NK-92 (cell line): Measurements from ENCODE around the gene PLCB2.

Source experiments
- DNase-seq: peaks from one replicate; lab custom pipeline; 2025; ENCODE audit not compliant: unreplicated experiment; lab: John Stamatoyannopoulos, UW

PLCB2 gene

DNA sequence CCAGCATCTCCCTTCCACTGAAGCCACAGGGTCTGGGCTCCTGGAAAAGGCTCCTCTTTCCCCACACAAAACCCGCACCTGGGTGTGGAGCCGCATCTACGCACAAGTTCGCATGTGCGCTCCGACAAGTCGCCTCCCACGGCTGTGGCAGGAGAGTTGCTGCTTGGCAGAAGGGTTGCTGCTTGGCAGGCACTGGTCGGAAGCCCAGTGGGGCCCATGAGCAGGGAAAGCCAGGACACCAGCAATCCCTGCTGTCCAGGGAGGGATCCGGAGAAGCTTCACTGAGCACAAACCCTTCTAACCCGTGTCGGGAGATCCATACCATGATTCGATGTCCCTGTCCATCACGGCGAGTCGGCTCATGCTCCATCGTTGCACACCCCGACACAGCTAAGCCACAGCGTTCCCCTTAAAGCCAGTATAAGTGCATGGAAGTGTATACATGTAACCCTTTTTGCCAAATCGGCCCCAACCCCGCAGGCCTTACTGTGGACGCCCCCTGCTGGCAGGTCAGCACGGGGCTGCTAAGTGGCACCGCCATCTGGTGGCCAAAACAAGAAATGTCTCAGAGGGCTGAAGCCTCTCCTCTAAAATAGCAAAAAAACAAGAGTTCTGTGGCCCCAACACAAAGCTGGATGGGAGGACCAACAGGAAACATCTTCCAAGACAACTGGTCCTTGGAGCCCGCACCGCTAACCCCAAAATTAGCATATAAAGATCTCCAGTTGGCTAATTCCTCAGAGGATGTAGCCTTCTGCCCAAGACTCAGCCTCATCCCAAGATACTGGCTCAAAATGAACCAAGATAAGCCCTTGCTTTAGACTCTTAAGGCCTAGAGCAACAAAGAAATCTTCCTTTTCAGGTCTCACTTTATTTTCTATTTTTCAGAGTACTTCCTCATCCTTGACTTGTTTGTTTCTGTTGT lies 33.1 kb downstream of the PLCB2 start:
- peak; percentile 19 for DNase-seq

DNA sequence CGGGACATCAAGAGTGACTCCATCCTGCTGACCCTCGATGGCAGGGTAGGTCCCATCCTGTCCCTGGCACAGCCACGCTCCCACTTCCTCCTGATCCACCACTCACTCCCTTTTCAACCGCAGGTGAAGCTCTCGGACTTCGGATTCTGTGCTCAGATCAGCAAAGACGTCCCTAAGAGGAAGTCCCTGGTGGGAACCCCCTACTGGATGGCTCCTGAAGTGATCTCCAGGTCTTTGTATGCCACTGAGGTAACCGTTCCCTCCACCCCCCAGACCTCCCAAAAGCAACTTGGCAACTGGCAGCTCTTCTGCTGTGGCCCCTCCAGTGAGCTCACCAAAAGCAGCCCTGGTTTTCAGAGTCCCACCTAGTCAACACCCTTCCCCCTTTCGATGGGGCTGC lies 34.3 kb downstream of the PLCB2 start:
- DNase-seq, result no peak

DNA sequence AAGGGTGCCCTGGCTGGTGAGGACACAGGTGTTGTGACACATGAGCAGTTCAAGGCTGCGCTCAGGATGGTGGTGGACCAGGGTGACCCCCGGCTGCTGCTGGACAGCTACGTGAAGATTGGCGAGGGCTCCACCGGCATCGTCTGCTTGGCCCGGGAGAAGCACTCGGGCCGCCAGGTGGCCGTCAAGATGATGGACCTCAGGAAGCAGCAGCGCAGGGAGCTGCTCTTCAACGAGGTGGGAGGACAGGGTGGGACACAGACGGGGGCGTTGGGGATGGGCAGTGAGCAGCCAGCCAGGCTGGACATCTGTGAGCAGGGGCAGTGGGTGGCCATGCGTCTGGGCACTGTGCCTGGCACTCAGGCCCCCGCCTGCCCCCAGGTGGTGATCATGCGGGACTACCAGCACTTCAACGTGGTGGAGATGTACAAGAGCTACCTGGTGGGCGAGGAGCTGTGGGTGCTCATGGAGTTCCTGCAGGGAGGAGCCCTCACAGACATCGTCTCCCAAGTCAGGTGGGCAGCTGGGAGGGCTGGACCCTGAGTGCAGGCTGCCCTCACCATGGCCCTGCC lies 35.2 kb downstream of the PLCB2 start:
- no peak for DNase-seq

DNA sequence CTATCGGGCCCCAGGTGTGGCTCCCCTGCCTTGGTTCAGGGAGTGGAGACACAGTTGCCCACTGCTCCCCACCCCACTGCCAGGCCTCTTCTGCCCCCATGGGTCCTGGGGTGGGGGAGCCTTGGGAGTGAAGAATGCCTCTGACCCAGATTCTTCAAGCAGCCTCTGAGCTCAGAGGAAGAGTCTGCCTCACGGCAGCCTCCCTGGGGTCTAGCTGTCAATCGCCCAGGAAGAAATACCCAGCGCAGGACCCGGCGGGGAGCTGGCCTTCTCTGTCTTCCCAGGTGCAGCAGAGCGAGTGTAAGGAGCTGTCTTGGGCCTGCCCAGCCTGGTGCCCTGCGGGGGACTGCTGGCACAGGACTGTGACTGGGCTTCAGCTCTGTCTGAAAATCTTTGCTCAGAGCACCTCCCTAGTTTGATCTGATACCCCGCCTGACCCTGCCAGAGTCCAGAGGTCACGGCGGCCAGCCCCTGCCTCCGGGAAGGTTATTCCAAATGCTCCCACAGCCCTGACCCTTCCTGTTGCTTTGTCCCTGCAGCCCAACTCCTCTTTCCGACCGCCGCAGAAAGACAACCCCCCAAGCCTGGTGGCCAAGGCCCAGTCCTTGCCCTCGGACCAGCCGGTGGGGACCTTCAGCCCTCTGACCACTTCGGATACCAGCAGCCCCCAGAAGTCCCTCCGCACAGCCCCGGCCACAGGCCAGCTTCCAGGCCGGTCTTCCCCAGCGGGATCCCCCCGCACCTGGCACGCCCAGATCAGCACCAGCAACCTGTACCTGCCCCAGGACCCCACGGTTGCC lies 35.9 kb downstream of the PLCB2 start:
- DNase-seq, result no peak

DNA sequence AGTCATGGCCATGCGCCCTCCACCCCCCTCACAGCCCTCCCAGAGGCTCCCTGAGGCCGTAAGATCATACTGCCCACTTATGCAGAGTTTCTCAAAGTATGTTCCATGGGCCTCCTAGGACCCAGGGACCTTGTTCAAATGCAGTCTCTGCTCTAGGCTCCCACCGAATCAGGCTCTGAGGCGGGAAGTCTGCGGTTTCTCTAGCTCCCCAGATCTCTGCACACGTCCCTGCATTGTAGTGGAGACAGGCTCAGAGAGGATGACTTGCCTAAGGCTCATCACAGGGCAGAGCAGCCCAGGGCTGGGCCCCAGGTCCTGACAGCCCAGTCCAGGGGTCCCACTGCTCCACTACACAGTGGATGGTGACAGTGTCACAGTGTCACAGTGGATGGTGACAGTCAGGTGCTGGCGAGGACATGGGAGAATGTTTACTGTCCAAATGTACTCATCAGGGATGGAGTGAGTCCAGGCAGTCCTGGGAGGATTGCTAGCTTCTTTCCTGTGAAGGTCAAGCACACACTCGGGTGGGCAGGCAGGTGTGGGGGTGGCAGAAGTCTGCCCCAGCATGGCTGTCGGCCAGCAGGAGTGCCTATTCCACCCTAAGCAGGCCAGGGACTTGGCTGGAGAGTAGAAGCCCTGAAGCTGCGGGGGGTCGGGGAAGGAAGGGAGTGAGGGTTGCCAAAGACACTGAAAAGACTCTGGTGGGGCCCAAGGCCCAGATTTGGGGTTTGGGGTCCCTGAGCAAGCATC lies 37.3 kb downstream of the PLCB2 start:
- no peak for DNase-seq

DNA sequence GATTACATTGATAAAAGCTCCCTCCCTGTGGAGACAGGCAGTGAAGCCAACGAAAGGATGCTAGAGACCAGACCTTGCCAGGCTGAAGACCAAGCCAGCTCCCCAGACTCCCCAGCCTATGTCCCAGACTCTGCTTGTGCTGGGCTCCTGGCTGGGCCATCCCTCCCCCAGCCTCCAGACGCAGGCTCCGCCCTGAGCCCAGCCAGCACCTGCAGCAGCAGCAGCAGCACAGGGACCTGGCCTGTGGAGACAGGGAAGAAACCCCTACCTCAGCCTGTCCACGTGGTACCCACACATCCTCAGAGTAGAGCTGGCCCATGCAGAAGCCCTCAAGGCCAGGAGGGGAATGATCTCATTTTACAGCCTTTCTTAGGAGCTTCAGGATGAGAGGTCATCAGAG lies 38.1 kb downstream of the PLCB2 start:
- DNase-seq, result no peak

DNA sequence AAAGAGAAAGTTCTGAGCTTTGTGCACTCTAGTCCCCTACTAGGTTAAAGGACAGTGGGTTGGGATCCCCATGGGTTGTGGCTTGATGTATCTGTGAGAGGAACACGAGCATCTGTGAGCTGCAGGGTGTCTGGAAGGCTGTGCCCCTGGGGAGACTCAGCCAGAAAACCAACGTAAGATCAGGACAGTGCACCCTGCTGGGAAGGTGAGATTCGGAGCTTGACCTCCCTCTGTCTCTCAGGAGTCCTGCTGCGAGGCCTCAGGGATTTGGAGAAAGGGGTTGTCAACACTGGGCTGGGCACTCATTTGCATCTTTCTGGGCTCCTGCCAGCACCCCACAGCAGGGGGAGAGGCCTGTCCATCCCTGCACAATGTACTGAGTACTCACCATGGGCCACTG lies 40.1 kb downstream of the PLCB2 start:
- no peak for DNase-seq

DNA sequence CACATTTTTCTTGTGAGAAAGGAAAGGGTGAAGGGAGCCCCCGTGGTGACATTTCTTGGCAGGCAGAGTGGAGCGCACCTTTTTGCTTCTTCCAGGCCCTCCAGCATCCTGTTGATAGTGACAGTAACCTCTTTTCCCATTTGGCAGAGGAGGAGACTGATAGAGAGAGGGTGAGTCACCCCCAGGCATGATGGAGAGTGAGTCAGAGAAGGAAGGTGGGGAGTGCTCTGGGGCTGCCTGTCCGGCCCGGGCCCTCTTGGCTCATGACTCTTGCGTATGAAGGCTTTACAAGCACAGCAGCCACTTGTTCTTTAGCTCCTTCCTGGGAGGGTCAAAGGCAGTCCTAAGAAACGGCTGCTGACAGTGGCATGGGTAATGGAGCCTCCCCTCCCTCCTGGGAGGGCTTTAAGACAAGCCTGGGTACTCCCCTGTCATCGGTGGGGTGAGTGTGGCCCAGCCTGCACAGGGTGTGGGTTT lies 40.9 kb downstream of the PLCB2 start:
- no peak for DNase-seq

DNA sequence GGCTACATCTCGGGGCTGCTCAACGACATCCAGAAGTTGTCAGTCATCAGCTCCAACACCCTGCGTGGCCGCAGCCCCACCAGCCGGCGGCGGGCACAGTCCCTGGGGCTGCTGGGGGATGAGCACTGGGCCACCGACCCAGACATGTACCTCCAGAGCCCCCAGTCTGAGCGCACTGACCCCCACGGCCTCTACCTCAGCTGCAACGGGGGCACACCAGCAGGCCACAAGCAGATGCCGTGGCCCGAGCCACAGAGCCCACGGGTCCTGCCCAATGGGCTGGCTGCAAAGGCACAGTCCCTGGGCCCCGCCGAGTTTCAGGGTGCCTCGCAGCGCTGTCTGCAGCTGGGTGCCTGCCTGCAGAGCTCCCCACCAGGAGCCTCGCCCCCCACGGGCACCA lies 41.9 kb downstream of the PLCB2 start:
- no peak for DNase-seq

DNA sequence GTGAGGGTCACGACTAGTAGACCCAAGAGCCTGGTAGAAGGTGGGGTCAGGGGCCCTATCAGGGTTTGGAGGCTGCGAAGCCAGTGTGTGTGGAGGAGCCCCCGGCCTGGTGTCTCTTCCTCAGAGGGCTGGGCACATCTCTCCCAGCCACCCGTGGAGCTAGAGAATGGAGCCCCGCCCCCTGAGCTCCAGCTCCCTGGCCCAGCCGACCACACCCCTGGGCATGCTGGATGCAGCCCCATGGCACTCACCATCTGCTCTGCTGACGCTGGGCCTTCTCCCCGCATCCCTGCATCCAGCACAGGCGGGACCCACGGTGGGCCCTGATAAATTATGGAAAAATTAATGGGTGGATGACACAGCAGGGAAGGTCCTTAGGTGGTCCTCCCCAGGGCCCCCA lies 42.4 kb downstream of the PLCB2 start:
- DNase-seq, result no peak

DNA sequence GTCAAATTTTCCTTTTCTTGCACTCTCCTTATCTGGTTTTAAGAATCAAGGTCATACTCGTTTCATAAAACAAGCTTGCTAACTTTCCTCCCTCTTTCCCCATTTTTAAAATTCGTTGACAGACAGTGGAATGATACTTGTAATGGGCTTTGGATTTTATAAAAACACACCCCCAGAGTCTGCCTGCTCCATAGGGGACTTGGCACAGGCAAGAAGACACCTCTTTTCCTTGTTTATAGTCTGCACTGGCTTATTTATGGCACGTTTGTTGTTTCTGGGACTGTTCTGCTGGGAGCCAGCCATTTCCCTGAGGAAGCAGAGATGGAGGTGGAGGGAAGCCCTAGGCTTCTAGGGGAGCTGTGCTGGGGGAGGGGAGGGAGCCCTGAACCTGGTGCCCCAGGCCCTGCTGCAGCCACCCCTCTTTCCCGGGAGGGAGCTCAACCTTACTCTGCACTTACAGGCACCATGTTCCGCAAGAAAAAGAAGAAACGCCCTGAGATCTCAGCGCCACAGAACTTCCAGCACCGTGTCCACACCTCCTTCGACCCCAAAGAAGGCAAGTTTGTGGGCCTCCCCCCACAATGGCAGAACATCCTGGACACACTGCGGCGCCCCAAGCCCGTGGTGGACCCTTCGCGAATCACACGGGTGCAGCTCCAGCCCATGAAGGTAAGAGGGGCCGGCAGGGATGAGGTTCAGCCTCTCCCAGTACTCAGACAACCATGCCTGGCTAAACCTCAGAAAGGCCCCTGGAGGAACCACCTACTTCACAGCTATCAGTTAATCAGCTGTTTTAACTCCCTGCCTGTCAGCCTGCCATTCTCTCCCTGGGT lies 43.2 kb downstream of the PLCB2 start:
- DNase-seq, result no peak

DNA sequence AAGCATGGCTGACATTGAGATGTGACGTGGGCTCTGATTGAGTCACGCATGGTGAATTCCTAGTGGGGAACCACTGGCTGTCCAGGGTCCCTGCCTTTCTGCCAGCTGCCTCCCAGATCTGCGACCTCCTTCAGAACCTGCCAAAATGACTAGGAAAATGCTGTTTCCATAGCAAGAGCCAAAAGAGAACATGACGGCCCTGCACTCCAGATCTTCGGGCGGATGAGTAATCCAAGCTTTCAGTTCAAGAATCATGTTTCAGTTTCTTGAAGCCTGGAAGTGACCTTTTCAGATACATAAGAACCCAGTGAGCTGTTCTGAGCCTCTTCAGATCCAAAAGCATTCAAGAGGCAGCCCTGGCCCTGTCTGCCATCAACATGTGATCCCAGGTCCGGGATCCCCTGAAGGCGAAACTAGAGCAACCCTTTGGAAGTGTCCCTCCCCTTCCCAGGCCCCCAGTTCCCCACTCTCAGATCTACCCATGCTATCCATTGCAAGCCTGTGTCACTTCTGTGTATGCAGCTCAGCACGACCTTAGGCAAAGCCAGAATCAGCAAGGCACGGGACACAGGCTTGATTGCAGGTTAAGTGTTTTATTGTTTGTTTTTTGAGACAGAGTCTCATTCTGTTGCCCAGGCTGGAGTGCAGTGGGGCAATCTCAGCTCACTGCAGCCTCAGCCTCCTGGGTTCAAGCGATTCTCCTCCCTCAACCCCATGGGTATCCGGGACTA lies 44.5 kb downstream of the PLCB2 start:
- no peak for DNase-seq

DNA sequence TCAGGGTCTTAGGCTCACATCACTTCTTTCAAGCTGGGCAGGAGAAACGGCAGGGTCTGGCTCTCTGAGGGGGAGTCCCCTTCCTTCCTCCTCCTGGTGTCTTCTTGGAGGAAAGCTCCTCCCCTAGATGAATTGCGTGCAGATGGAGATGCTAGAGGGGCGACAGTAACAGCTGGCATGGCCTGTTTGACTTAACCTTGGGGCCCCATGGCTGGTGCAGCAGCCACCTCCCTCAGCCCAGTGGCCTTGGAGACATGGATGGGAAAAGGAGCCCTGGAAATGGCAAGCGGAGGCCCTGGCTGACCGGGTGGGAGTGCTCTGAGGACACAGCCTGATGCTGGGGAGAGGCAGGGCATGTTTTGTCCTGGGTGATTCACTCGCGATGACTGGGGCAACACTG lies 48.7 kb downstream of the PLCB2 start:
- DNase-seq, result no peak

DNA sequence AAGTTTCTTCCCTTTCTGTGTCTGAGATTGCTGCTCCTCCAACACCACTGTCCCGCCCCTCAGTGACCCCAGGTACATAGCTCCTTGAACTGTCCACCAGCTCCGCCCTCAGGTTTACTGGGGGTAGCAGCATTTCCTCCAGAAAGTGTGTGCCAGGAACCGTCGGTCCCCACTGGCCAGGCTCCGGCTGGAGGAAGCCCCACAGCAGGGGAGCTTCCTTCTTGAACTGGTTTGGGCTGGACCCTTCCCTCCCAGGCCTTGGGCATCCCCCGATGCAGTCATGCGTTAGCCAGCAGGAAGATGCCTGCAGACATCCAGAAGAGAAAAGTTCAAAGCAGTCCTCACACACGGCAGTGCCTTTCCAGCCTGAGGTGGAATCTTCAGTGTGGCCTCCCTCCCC lies 49.2 kb downstream of the PLCB2 start:
- no peak for DNase-seq

DNA sequence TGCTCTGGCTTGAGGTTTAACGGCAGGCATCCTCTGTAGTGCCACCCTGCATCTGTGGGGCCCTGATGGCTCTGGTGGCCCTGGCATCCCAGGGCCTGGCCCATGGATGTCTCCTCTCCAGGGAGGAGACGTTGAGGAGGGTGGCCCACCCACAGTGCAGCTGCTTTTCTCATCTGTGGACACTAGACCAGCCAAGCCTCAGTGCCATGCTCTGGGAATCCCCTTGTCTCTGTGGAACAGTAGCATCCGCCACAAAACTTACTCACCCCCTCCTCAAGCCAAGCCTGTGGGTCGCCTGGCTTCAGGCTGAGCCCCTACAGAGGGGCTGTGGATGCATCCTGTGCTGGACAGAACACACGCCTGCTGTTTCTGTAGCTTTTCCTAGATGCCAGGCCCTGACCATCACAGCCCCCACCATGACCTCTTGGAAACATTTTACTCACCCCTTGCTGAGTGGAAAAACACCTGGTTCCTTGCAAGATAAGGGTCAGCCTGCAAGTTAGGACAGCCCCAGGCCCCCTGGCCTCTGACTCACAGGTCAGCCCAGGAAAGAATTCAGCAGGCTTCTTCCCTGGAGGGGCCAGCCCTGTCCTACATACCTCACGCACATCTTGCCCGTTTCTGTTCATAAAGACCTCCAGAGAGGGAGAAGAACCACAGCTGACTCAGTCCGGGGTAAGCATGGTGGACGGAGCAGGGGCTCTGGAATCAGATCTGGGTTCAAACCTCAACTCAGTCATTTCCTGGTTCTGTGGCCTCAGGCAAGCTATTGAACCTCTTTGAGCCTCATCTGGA lies 49.9 kb downstream of the PLCB2 start:
- no peak for DNase-seq

DNA sequence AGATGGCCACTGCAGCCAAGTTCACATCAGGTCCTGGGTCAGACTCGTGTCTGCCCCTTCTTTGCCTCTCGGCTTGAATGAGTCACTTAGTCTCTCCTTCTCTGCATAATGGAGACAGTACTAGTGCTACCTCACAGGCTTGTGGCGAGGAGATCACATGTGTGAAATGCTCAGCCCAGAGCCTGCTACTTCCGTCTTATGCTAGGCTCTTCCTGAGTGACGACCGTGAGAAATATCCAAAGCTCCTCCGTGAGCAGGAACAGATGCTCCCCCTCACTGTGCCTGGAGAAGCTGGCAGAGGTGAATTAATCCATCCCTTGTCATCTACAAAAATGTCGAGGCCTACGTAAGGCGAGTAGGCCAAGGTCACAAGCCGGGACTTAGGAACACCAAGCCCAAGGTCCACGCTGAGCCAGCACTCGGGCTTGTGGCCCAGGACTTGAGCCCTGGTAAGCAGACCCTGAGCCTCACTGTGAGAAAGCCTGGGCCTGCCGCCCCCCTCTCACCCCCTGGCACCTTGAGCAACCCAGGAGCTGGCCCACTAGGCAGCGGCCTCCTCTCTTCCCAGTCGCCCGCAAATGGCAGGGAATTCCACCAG lies 51.0 kb downstream of the PLCB2 start:
- peak; percentile 15 for DNase-seq

DNA sequence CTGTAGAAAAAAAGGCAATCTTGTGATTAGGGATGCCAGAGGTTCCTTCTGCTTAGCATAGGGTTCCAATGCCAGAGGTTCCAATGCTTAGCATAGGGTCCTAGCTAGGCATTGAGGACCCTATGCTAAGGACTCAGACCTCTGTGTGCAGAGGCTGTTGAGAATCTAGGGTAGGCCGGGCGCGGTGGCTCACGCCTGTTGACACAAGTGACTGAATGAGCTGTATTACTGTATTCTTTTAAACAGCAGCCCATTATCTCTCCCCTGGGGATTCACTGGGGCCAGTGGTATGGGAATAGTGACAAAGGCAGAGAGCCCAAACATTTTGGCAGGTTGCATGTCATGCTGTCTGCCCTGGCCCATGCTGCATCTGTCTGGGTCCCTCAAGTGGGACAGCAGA lies 52.7 kb downstream of the PLCB2 start:
- DNase-seq, result no peak

DNA sequence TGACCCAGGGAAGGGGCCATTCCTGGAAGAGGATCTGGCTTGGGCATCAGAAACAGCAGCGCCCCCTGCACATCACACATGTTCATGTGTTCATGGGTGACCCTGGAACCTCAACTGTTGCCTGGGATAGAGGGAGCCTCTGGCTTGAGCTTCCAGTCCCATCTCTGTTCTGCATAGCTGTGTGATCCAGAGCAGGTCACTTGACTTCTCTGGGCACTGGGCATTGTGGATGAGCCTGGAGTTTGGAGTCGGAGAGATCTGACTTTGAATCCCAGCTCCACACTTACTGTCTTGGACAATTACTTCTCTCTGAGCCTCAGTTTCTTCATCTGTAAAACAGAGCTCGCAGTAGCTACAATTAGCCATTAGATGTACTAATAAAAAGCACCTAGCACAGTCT lies 53.3 kb downstream of the PLCB2 start:
- no peak for DNase-seq
